Esophagus muscularis mucosa (tissue), 3 donors: Measurements from ENCODE around the gene RFTN1.

ENCODE experiments used
- POLR2A ChIP-seq: fragments of 450-650 bp; IDR thresholded peaks from one replicate; pipeline ENCODE4 v1.6.1; 2017; ENCODE audit warnings: antibody characterized with exemption, moderate library complexity, mild to moderate bottlenecking, low read depth
- TF ChIP-seq, protein P1 (sequence below), 3 experiments: fragments of 200-600 bp in 2 of 3; fragments of 450-650 bp in 1 of 3; sonication (generic) in 2 of 3; IDR thresholded peaks; one replicate each; pipeline ENCODE4 v1.5.1; 2017 to 2019; ENCODE audit warnings: antibody characterized with exemption in 3 of 3, mild to moderate bottlenecking in 2 of 3, moderate library complexity in 1 of 3

DNA sequence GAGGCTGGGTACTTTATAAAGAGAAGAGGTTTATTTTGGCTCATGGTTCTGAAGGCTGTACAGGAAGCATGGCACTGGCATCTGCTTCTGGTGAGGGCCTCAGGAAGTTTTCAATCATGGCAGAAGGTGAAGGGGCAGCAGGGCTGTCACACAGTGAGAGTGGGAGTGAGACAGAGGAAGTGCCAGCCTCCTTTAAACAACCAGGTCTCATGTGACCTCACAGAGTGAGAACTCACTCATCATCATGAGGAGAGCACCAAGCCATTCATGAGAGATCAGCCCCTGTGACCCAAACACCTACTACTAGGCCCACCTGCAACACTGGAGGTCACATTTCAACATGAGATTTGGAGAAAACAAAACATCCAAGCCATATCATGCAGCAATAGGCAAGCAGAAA, 9.3 kb upstream of the RFTN1 start:
- TF ChIP-seq, protein P1, sequence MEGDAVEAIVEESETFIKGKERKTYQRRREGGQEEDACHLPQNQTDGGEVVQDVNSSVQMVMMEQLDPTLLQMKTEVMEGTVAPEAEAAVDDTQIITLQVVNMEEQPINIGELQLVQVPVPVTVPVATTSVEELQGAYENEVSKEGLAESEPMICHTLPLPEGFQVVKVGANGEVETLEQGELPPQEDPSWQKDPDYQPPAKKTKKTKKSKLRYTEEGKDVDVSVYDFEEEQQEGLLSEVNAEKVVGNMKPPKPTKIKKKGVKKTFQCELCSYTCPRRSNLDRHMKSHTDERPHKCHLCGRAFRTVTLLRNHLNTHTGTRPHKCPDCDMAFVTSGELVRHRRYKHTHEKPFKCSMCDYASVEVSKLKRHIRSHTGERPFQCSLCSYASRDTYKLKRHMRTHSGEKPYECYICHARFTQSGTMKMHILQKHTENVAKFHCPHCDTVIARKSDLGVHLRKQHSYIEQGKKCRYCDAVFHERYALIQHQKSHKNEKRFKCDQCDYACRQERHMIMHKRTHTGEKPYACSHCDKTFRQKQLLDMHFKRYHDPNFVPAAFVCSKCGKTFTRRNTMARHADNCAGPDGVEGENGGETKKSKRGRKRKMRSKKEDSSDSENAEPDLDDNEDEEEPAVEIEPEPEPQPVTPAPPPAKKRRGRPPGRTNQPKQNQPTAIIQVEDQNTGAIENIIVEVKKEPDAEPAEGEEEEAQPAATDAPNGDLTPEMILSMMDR (IDR thresholded peaks at IDR 0.05), result no peak
- no peak for TF ChIP-seq POLR2A
